GM19351 (cell line): ENCODE results near the gene SMIM22.

ENCODE experiments used
- ATAC-seq: cut with Tn5 transposase; IDR thresholded peaks from one replicate; pipeline ENCODE4 v1.9.1; 2021; ENCODE audit warnings: mild to moderate bottlenecking, moderate library complexity; ENCODE audit not compliant: unreplicated experiment

Gene SMIM22

DNA sequence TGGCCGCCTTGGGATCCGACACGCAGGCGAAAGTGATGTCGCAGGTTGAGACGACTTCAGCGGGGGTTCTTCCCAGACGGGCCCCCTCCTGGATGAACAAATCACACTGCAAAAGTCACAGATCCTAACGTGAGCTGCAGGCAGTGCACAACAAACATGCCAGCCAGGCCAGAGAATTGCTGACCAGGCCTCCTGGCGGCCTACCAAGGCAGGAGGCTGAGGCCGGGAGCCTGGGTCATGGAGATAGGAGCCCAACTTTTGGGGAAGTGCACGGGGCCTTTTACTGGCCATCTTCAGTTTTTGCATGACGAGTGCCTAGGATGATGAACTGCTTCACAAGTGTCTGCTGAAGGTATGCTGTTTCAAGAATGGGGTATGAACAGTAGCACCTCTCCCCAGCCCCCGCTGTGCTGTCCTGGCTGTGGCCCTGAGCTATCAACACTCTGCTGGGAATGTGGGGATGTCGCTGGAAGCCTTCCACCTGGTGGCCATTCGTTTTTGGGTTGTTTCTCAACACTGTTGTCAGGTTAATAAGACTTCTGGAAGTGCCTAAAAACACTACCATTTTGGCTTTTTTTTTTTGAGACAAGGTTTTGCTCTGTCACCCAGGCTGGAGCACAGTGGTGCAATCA is 19.5 kb downstream of the SMIM22 start:
- no peak for ATAC-seq

DNA sequence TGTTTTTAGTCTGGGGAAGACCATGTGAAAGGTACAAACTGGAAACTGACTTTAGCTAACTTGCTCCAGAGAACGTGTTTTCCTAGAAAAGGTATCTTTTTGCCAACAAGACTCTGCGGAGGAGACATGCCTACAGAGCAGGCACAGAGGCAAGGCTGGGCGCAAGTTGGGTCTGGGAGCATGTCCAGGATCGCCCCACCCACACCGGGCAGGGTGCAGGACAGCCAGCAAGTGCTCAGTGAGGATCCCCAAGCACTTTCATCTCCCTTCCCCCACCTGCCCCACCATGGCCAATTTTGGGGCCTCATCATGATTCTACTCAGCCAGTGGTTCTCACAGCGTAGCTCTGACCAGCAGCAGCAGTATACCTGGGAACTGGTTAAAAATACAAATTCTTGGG is 25.5 kb downstream of the SMIM22 start:
- no peak for ATAC-seq

DNA sequence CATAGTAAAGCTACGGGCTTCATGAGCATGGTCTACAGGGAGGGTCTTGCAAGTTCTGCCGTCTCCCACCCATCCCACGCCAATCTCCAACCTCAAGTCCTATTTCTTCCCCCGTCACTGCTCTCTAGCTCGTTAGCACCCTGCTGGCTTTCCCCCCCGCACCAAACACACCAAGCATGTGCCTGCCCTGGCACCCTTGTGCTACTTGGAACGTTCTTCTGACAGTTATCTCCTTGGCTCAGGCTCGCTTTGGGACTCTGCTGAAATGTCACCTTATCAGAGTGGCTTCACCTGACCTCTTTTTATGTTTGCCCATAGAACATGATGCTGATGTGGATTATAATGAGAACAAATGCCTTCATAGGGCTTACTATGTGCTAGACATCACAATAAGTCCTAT is 30.0 kb downstream of the SMIM22 start:
- no peak for ATAC-seq

DNA sequence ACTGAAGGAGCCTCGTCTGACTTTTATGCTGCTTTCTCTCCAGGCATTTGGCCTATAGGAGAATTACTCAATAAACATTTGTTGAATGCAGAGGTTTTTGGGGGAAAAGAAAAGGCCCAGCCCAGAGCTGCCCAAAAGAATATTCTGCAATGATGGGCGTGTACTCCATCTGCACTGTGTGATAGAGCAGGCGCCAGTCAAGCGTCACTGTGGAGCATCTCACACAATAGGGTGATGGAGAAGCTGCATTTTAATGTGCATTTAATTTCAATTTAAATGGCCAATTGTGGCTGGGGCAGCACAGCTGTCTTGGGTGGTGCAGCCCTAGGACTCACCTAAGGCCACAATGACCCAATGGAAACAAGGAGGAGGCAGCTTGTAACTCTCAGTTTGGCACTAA is 31.4 kb downstream of the SMIM22 start:
- ATAC-seq: no peak

DNA sequence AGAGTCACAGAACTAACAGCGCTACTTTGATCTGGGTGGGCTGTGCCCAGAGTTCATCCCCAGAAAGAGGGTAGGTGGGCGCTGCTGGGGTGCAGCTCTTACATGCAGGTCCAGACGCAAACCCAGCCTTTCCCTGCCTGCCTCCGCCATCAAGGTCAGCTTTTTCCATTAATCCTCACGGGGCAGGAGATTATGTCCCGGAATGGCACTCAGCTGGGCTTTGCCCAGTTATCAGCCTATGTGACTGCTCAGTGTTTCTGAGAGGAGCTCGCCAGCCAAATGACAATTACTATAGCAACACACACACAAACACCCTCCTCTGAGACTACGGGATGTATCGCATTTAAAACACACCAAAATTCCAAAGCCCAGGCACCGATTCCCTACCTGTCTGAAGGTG is 31.8 kb downstream of the SMIM22 start:
- no peak for ATAC-seq

DNA sequence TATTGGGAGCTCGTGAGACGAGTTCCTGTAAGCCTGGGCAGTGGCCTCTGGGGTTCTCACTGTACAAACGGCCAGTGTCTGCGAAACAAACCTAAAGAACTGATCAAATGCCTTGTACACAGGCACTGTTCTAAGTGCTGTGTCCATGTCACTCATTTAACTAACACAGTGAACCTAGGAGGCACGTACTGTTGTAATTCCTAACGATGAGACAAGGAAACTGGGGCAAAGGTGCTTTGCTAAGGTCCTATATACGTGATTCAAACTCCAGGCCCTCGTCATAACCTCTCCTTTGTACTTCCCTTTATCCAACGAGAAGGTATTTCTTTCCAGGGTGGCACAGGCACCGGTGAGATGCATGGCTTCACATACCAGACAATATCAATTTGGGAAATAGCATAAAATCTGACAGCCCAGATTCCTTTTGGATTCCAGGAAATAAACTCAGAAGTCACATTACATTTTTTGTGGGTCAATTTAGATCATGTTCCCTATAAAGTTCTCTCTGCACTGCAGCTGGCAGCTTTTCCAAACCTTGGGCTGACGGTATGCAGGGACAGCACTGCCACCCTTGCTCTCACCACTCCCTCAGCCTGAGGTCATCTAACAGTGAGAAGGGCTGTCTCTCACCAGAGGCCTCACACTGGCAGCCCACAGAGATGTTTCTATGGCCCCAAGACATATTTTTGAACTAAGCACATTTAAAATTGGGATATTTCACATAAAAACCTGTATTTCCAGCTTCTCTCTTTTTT is 33.6 kb downstream of the SMIM22 start:
- no peak for ATAC-seq

DNA sequence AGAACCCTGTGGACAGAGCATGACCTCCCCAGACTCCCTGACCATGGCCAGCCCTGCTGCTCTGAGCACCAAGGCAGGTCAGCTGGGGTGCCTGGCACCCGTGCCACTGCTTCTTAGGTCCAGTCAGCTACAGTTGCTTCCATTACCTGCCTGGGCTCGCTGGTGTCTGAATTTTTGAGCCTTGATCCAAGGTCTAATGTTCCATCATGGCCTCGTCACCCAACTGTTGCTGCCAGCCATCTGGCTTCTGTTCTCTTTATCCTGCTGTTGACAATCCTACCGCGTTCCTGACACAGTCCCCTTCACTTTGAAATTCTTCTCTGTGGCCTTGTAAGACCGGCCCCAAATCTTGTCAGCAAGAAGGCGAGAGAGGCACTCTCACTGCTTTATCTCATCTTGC is 35.2 kb downstream of the SMIM22 start:
- ATAC-seq: no peak

DNA sequence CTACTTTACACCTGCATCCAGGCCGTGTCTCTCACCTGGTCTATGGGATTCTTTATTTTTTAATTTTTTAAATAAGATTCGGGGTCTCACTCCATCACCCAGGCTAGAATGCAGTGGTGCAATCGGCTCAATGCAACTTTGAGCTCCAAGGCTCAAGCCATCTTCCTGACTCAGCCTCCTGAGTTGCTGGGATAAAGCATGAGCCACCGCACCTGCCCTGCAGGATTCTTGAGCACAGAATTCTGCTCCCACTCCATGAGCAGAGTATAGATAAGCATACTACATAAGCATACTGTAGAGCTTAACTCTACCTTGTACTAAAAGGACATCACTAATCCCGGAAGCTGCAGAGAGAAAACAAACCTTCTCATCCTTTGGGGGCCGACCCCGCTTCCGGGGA is 36.4 kb downstream of the SMIM22 start:
- no peak for ATAC-seq

DNA sequence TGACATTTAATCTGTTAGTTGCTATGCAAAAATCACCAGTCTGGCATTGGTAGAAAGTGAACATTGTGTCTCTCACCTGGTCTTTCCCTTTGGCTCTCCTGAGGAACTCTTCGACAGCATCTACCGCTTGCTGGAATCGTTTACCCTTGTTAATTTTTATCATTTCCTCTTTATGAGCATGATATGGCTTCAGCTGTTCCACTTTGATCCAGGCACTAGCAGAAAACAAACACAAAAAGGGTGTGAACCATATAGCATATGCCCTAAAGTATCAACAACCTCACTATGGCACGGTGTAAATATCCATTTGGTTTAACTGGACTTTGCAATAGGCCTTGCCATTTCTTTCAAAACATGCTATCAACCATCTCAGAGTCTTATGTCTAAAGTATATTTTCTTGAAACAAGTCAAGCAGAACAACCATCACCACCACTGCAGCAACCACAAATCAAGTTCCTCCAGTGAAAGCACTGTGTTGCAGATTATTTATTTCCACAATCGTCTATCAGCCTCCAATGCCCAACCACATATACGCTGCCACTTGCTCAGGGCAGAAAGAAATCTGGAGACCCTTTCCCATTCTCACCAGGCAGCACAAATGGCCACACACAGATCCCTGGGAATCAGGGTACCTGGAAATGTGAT is 37.7 kb downstream of the SMIM22 start:
- no peak for ATAC-seq

DNA sequence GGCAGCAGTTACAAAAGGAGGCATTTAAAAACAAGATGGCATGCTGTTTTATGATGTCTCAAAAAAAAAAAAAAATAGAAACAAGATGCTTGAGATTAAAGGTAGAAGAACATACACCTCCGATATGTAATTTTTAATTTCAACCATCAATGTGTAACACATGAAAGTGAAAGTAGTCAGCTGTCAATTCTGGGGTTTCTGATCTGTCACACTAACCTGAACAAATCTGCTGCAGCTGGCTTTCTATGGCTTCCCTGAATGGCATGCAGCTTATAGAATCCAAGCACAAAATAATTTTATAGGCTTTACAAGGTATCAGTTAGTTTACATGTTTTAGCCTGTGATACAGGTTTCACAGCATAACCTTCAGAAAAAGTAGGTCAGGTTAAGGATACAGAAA is 38.4 kb downstream of the SMIM22 start:
- ATAC-seq: no peak

DNA sequence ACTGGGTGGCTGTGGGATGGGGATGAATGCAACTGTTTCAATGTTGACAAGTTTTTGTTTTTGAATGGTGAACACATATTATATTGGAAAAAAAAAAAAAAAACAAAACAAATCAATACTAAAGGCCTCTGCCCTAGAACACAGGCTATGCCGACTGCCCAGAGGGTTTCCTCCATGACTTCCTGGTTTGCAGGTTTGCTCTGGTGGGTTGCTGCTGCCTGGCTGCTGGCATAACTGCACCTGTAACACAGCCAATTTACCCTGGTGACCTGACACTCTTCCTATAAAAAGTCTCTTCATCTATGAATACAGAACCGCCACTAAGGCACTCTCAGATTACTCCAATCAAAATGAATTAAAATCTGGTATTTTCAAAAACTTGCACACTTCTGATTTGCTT is 41.6 kb downstream of the SMIM22 start:
- ATAC-seq: no peak

DNA sequence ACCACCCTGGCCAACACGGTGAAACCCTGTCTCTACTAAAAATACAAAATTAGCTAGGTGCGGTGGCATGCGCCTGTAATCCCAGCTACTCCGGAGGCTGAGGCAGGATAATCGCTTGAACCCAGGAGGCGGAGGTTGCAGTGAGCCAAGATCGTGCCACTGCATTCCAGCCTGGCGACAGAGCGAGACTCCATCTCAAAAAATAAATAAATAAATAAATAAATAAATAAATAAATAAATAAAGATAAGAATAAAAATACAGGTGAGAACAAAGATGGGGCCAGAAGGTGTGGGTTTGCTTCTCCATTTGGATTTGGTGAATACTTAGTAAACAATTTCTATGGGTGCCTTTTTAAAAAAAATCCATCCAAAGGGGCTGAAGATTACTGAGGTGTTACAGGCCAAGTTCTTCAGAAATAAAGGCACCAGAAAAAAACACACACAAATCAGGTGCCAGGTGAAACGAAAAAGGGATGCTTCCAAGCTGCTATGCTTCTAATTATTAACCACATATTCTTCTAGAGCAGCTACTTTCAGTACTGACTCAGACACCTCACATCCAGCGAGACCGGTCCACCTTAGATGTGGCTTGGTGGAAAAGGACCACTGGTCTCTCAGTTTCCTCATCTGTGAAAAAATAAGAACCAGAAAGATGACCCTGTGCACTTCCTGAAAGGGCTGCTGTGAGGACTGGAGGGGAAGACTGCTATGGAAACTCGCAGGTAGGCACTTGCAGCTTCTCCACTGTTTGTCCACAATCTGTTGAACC is 42.7 kb downstream of the SMIM22 start:
- ATAC-seq: no peak

DNA sequence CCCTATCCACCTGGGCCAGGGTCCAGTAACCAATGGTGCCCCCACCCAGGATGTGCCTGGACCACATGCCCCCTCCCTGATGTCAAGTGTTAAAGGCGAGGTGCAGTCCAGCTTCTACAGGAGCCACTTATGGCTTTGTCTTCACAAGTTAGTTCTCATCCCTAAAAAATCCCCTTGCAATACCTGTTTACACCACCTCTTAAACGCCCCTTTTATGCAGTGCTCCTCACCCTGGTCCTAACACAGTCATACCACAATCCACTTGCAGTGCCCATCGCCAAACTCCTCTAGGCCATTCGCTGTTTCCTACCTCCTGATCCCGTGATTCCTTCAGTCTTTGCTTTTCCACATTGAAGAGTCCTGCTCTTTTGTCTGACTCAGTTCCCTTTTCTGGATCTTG is 44.8 kb downstream of the SMIM22 start:
- no peak for ATAC-seq

DNA sequence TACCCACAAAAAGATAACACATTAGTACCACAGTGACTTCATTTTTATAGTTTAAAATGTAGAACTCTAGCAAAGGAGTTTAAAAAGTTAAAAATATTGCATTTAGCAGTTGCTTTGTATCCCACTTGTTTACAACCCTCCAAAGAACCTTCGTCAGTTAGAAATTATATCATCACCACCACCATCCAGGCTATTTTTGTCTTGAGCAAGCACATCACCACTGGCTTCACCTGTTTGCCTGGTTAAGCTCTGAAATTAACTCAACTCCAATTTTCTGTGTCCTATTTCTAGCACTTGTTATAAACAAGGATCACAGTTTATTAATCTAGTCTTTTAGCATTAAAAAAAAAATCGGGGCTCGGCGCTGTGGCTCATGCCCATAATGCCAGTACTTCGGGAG is 45.8 kb downstream of the SMIM22 start:
- ATAC-seq: no peak
